ENCODE measurements around the gene KCNG2. TPM values are rescaled to one million over a fixed set of nuclear protein-coding genes. Genes with fewer than 3 reads are reported as not detected.

KCNG2 gene
- total RNA-seq, 1 donor from 2014 or later, result not detected

GRCh38 chr18:79884294-79884962 lies 86.7 kb downstream of the KCNG2 start:
- no peak for DNase-seq (ENCODE audit: low spot score)

- DNase-seq (ENCODE audit: low spot score), result no peak
These were observed 87.4 kb downstream of the KCNG2 start for GRCh38 chr18:79884963-79885728.

- DNase-seq (ENCODE audit: low spot score), result no peak
These were observed 89.7 kb downstream of the KCNG2 start for GRCh38 chr18:79887181-79888000.

- DNase-seq (ENCODE audit: low spot score), result no peak
These were observed 90.3 kb downstream of the KCNG2 start for GRCh38 chr18:79888016-79888415.

- DNase-seq (ENCODE audit: low spot score), result no peak
These were observed 91.8 kb downstream of the KCNG2 start for GRCh38 chr18:79889569-79889968.

GRCh38 chr18:79890674-79891073 lies 92.9 kb downstream of the KCNG2 start:
- DNase-seq (ENCODE audit: low spot score), result no peak

GRCh38 chr18:79896738-79897137 lies 99.0 kb downstream of the KCNG2 start:
- no peak for DNase-seq (ENCODE audit: low spot score)

GRCh38 chr18:79897940-79898625 lies 100.3 kb downstream of the KCNG2 start:
- DNase-seq (ENCODE audit: low spot score), result no peak

GRCh38 chr18:79898952-79899608 lies 101.3 kb downstream of the KCNG2 start:
- no peak for DNase-seq (ENCODE audit: low spot score)

GRCh38 chr18:79899609-79900445 lies 102.1 kb downstream of the KCNG2 start:
- no peak for DNase-seq (ENCODE audit: low spot score)

- DNase-seq (ENCODE audit: low spot score), result no peak
These were observed 103.2 kb downstream of the KCNG2 start for GRCh38 chr18:79900610-79901570.

- DNase-seq (ENCODE audit: low spot score), result no peak
These were observed 103.9 kb downstream of the KCNG2 start for GRCh38 chr18:79901665-79902064.

GRCh38 chr18:79902075-79902474 lies 104.3 kb downstream of the KCNG2 start:
- no peak for DNase-seq (ENCODE audit: low spot score)

- DNase-seq (ENCODE audit: low spot score), result no peak
These were observed 104.9 kb downstream of the KCNG2 start for GRCh38 chr18:79902640-79903039.

GRCh38 chr18:79903071-79903635 lies 105.4 kb downstream of the KCNG2 start:
- DNase-seq (ENCODE audit: low spot score), result no peak

- no peak for DNase-seq (ENCODE audit: low spot score)
These were observed 106.1 kb downstream of the KCNG2 start for GRCh38 chr18:79903787-79904356.

GRCh38 chr18:79904357-79905147 lies 106.8 kb downstream of the KCNG2 start:
- DNase-seq (ENCODE audit: low spot score), result peak; percentile 86
